Mesenchymal stem cell (in vitro differentiated cells and primary cell): ENCODE measurements around the gene TAS2R60.
A peak's percentile ranks its signal among the peaks of the same experiment; 100 is the strongest.

Experiments used
- DNase-seq: peaks from one replicate; pipeline ENCODE4 v3.0.0-alpha.2; 2013
- H2AFZ ChIP-seq: one replicate; pipeline ENCODE4 v1.6.1; 2013; ENCODE audit warnings: low read depth, mild to moderate bottlenecking, control low read depth, inconsistent platforms, low read length, moderate library complexity
- H2AK5ac ChIP-seq: 2 replicates; pipeline ENCODE4 v1.6.1; 2013; ENCODE audit warnings: low read length, moderate library complexity, mild to moderate bottlenecking, inconsistent platforms; ENCODE audit not compliant: severe bottlenecking
- H2BK120ac ChIP-seq: one replicate; pipeline ENCODE4 v1.6.1; 2013; ENCODE audit warnings: low read depth, mild to moderate bottlenecking, inconsistent platforms, low read length, moderate library complexity
- H2BK12ac ChIP-seq, 2 experiments: one replicate each; pipeline ENCODE4 v1.6.1; 2013; ENCODE audit warnings: inconsistent platforms in 2 of 2, low read length in 2 of 2, mild to moderate bottlenecking in 2 of 2, moderate library complexity in 2 of 2, control low read depth in 1 of 2
- H2BK15ac ChIP-seq: one replicate; pipeline ENCODE4 v1.6.1; 2013; ENCODE audit warnings: mild to moderate bottlenecking, low read depth, inconsistent platforms; ENCODE audit not compliant: poor library complexity, severe bottlenecking
- H2BK5ac ChIP-seq: 2 replicates; pipeline ENCODE4 v1.6.1; 2013; ENCODE audit warnings: low read depth, mild to moderate bottlenecking, low read length, control low read depth, inconsistent platforms; ENCODE audit not compliant: poor library complexity, severe bottlenecking
- H3K14ac ChIP-seq, 2 experiments: one replicate each; pipeline ENCODE4 v1.6.1; 2013; ENCODE audit warnings: inconsistent platforms in 2 of 2, low read length in 2 of 2, control low read depth in 1 of 2, mild to moderate bottlenecking in 1 of 2, moderate library complexity in 1 of 2
- H3K18ac ChIP-seq, 2 experiments: one replicate each; pipeline ENCODE4 v1.6.1; 2013; ENCODE audit warnings: inconsistent platforms in 2 of 2, low read length in 2 of 2, control low read depth in 1 of 2, low read depth in 1 of 2, mild to moderate bottlenecking in 1 of 2
- H3K23ac ChIP-seq, 2 experiments: one replicate each; pipeline ENCODE4 v1.6.1; 2013; ENCODE audit warnings: inconsistent platforms in 2 of 2, low read length in 2 of 2, mild to moderate bottlenecking in 2 of 2, moderate library complexity in 2 of 2, control low read depth in 1 of 2
- H3K27ac ChIP-seq: 2 replicates; pipeline ENCODE4 v1.5.1; 2013; ENCODE audit warnings: mild to moderate bottlenecking, moderate library complexity, low read length, control low read depth, inconsistent platforms; ENCODE audit not compliant: poor library complexity, severe bottlenecking
- H3K27me3 ChIP-seq, 2 experiments: 2 replicates each; pipeline versions ENCODE4 v1.6.1 to v1.7.0; 2013; ENCODE audit warnings: low read length in 2 of 2, mild to moderate bottlenecking in 2 of 2, moderate library complexity in 2 of 2, control low read depth in 1 of 2, inconsistent platforms in 1 of 2; ENCODE audit not compliant: control insufficient read depth in 1 of 2, insufficient read depth in 1 of 2
- H3K36me3 ChIP-seq, 2 experiments: 2 replicates each; pipeline versions ENCODE4 v1.6.1 to v1.7.0; 2013; ENCODE audit warnings: low read length in 2 of 2, control low read depth in 1 of 2, inconsistent platforms in 1 of 2, low read depth in 1 of 2, mild to moderate bottlenecking in 1 of 2; ENCODE audit not compliant: insufficient read depth in 2 of 2, control insufficient read depth in 1 of 2
- H3K4ac ChIP-seq, 2 experiments: one replicate each; pipeline ENCODE4 v1.6.1; 2013; ENCODE audit warnings: inconsistent platforms in 2 of 2, low read length in 2 of 2, mild to moderate bottlenecking in 2 of 2, moderate library complexity in 2 of 2, control low read depth in 1 of 2, low read depth in 1 of 2
- H3K4me1 ChIP-seq: 2 replicates; pipeline ENCODE4 v1.6.1; 2013; ENCODE audit warnings: low read depth, low read length, control low read depth; ENCODE audit not compliant: control insufficient read depth, insufficient read depth
- H3K4me2 ChIP-seq: 2 replicates; pipeline ENCODE4 v1.6.1; 2013; ENCODE audit warnings: low read length, mild to moderate bottlenecking, inconsistent platforms; ENCODE audit not compliant: poor library complexity, severe bottlenecking
- H3K4me3 ChIP-seq, 2 experiments: 2 replicates each; pipeline versions ENCODE4 v1.5.1 to v1.7.0; 2013; ENCODE audit warnings: low read length in 2 of 2, mild to moderate bottlenecking in 2 of 2, control low read depth in 1 of 2, low read depth in 1 of 2; ENCODE audit not compliant: insufficient read depth in 1 of 2
- H3K79me1 ChIP-seq: replicated peaks from 2 replicates; pipeline ENCODE4 v1.6.1; 2013; ENCODE audit warnings: mild to moderate bottlenecking, control low read depth, low read length, inconsistent platforms; ENCODE audit not compliant: poor library complexity, severe bottlenecking
- H3K9ac ChIP-seq: 2 replicates; pipeline ENCODE4 v1.7.0; 2013; ENCODE audit warnings: mild to moderate bottlenecking, low read length, moderate library complexity
- H3K9me3 ChIP-seq: 2 replicates; pipeline ENCODE4 v1.7.0; 2013; ENCODE audit warnings: mild to moderate bottlenecking, low read length; ENCODE audit not compliant: control insufficient read depth
- H4K8ac ChIP-seq: one replicate; pipeline ENCODE4 v1.6.1; 2013; ENCODE audit warnings: inconsistent platforms, mild to moderate bottlenecking, low read length, moderate library complexity
- H4K91ac ChIP-seq: one replicate; pipeline ENCODE4 v1.6.1; 2013; ENCODE audit warnings: mild to moderate bottlenecking, low read length, inconsistent platforms
- WGBS: methylation state at CpG from one replicate; pipeline ENCODE4 v1.1.7; 2013; ENCODE audit warnings: mixed read lengths; 5-methylcytosine and 5-hydroxymethylcytosine counted together

The TAS2R60 gene

GRCh38 chr7:143405173-143406001 is 37.9 kb upstream of the TAS2R60 start:
- peak; percentile 76 for DNase-seq
- H4K91ac ChIP-seq = no peak overlapping the region
- no peak overlapping the region for H2BK5ac ChIP-seq
- H3K4me3 ChIP-seq = no peak overlapping the region
- H2BK12ac ChIP-seq = no peak overlapping the region
- H3K9me3 ChIP-seq = no peaks in the 10 kb centered on the region
- H3K27ac ChIP-seq = no peak overlapping the region
- no peak overlapping the region for H3K9ac ChIP-seq
- WGBS = 31% methylated on average over 8 of the region's 9 CpGs
- H2BK15ac ChIP-seq = no peak overlapping the region
- H3K27me3 ChIP-seq = peaks cover 0 to 41% of the 10 kb centered on the region in 2 experiments
- H3K4me1 ChIP-seq = peaks cover 14% of the 10 kb centered on the region
- no peak overlapping the region for H4K8ac ChIP-seq
- H3K4me2 ChIP-seq = no peak overlapping the region
- H3K36me3 ChIP-seq = no peaks in the 10 kb centered on the region
- H3K18ac ChIP-seq = no peak overlapping the region
- H3K4ac ChIP-seq = no peak overlapping the region
- H2AK5ac ChIP-seq = no peak overlapping the region
- no peak overlapping the region for H3K23ac ChIP-seq
- H2BK120ac ChIP-seq = no peak overlapping the region
- no peak overlapping the region for H3K14ac ChIP-seq
- H3K79me1 ChIP-seq = no peaks in the 10 kb centered on the region
- no peak overlapping the region for H2AFZ ChIP-seq

GRCh38 chr7:143406002-143406357 is 37.3 kb upstream of the TAS2R60 start:
- H3K9me3 ChIP-seq = no peaks in the 10 kb centered on the region
- no peak overlapping the region for H3K4me3 ChIP-seq
- H2AK5ac ChIP-seq = no peak overlapping the region

GRCh38 chr7:143407287-143408251 is 35.7 kb upstream of the TAS2R60 start:
- Histone ChIP-seq H3K9me3 (no peaks in the 10 kb centered on the region), H2AFZ (peak overlapping the region; percentile 36), H2BK12ac (peak overlapping the region in 1 of 2 experiments; percentile 16), H2BK15ac (no peak overlapping the region), H2BK120ac (no peak overlapping the region), H3K27me3 (peaks cover 0 to 52% of the 10 kb centered on the region in 2 experiments), H3K36me3 (no peaks in the 10 kb centered on the region), H3K23ac (no peak overlapping the region), H3K4me2 (no peak overlapping the region), H4K91ac (peak overlapping the region; percentile 53), H2BK5ac (no peak overlapping the region), H3K4me1 (peaks cover 14% of the 10 kb centered on the region), H3K18ac (peak overlapping the region in 1 of 2 experiments; percentile 3), H3K4ac (no peak overlapping the region), H3K4me3 (no peak overlapping the region), H3K27ac (no peak overlapping the region), H4K8ac (no peak overlapping the region), H3K9ac (no peak overlapping the region), H3K14ac (peak overlapping the region in 1 of 2 experiments; percentile 12), H3K79me1 (no peaks in the 10 kb centered on the region), H2AK5ac (no peak overlapping the region)
- DNase-seq = no peak
- WGBS = 20% methylated on average over 12 of the region's 13 CpGs

More at GRCh38 chr7:143406002-143406357, 37.3 kb upstream of the TAS2R60 start:
- Histone ChIP-seq H2BK15ac (no peak overlapping the region), H3K4me2 (no peak overlapping the region), H3K27ac (no peak overlapping the region), H3K18ac (no peak overlapping the region), H3K14ac (no peak overlapping the region), H3K27me3 (peaks cover 0 to 46% of the 10 kb centered on the region in 2 experiments), H3K4ac (no peak overlapping the region), H3K9ac (no peak overlapping the region), H3K79me1 (no peaks in the 10 kb centered on the region), H3K4me1 (peaks cover 14% of the 10 kb centered on the region), H2BK5ac (no peak overlapping the region), H2BK120ac (no peak overlapping the region), H3K23ac (no peak overlapping the region), H3K36me3 (no peaks in the 10 kb centered on the region), H4K91ac (no peak overlapping the region), H4K8ac (no peak overlapping the region), H2BK12ac (no peak overlapping the region), H2AFZ (no peak overlapping the region)
- WGBS = 71% methylated on average over 3 of the region's 3 CpGs
- no peak for DNase-seq

GRCh38 chr7:143408252-143408685 is 35.0 kb upstream of the TAS2R60 start:
- Histone ChIP-seq H3K27me3 (peaks cover 0 to 58% of the 10 kb centered on the region in 2 experiments), H3K9ac (no peak overlapping the region), H3K4me2 (no peak overlapping the region), H4K8ac (peak overlapping the region; percentile 27), H2AK5ac (no peak overlapping the region), H3K23ac (no peak overlapping the region), H3K36me3 (no peaks in the 10 kb centered on the region), H3K79me1 (no peaks in the 10 kb centered on the region), H3K4me1 (peaks cover 14% of the 10 kb centered on the region), H2BK5ac (no peak overlapping the region), H2BK15ac (peak overlapping the region; percentile 44), H3K27ac (no peak overlapping the region), H3K4me3 (no peak overlapping the region), H3K18ac (peak overlapping the region in 1 of 2 experiments; percentile 3), H2AFZ (peak overlapping the region; percentile 36), H3K4ac (no peak overlapping the region), H4K91ac (no peak overlapping the region), H2BK12ac (peak overlapping the region in 1 of 2 experiments; percentile 16), H2BK120ac (no peak overlapping the region), H3K9me3 (no peaks in the 10 kb centered on the region), H3K14ac (no peak overlapping the region)
- no peak for DNase-seq
- 7% methylated on average over 18 of the region's 20 CpGs for WGBS
